KMS-11 (cell line): Measurements from ENCODE around the gene PTPRN2.
"Not testable (repeated sequence)": the region's sequence is repeated elsewhere in the genome, so short reads cannot be mapped to it uniquely, and the experiment has no call there.

ENCODE experiments used
- H2AFZ ChIP-seq: fragments of 200-600 bp; sonication (generic); 2 replicates; pipeline ENCODE4 v1.6.1; 2016; ENCODE audit warnings: antibody characterized with exemption, mixed run types, low read depth
- H3K27ac ChIP-seq: fragments of 200-600 bp; sonication (generic); 2 replicates; pipeline ENCODE4 v1.6.1; 2016; ENCODE audit warnings: mild to moderate bottlenecking, mixed run types
- H3K27me3 ChIP-seq: fragments of 200-600 bp; sonication (generic); 2 replicates; pipeline ENCODE4 v1.6.1; 2017; ENCODE audit warnings: mild to moderate bottlenecking, low read depth, mixed run types, moderate library complexity; ENCODE audit not compliant: insufficient read depth
- H3K36me3 ChIP-seq: fragments of 200-600 bp; sonication (generic); 2 replicates; pipeline ENCODE4 v1.6.1; 2017; ENCODE audit warnings: mild to moderate bottlenecking, mixed run types; ENCODE audit not compliant: insufficient read depth
- H3K4me1 ChIP-seq: fragments of 200-600 bp; sonication (generic); 2 replicates; pipeline ENCODE4 v1.6.1; 2016; ENCODE audit warnings: mild to moderate bottlenecking, low read depth, mixed run types; ENCODE audit not compliant: poor library complexity, severe bottlenecking
- H3K4me2 ChIP-seq: fragments of 200-600 bp; sonication (generic); 2 replicates; pipeline ENCODE4 v1.7.0; 2016; ENCODE audit warnings: mild to moderate bottlenecking, mixed run types
- H3K4me3 ChIP-seq: fragments of 200-600 bp; sonication (generic); IDR thresholded peaks from 2 replicates; pipeline ENCODE4 v1.6.1; 2017; ENCODE audit warnings: low read depth, low read length, mixed read lengths; ENCODE audit not compliant: insufficient read depth
- H3K79me2 ChIP-seq: fragments of 200-600 bp; sonication (generic); 2 replicates; pipeline ENCODE4 v1.6.1; 2016; ENCODE audit warnings: low read depth, mixed run types; ENCODE audit not compliant: insufficient read depth
- H3K9ac ChIP-seq: fragments of 200-600 bp; sonication (generic); 2 replicates; pipeline ENCODE4 v1.6.1; 2016; ENCODE audit warnings: mild to moderate bottlenecking, mixed run types
- H4K20me1 ChIP-seq: fragments of 200-600 bp; sonication (generic); 2 replicates; pipeline ENCODE4 v1.6.1; 2016; ENCODE audit warnings: mild to moderate bottlenecking, mixed run types; ENCODE audit not compliant: insufficient read depth
- TF ChIP-seq, protein P1 (sequence below): fragments of 200-600 bp; sonication (generic); conservative IDR thresholded peaks from 2 replicates; pipeline ENCODE4 v1.6.1; 2017; ENCODE audit warnings: low read depth, mild to moderate bottlenecking, antibody characterized with exemption, low read length, moderate library complexity, mixed read lengths

Gene PTPRN2

GRCh38 chr7:158406364-158406763 lies 181.3 kb downstream of the PTPRN2 start:
- Histone ChIP-seq H3K27ac (no peak overlapping the region), H2AFZ (no peak overlapping the region), H3K4me1 (no peaks in the 10 kb centered on the region), H3K36me3 (no peaks in the 10 kb centered on the region), H3K4me3 (no peak overlapping the region), H3K79me2 (no peaks in the 10 kb centered on the region), H3K9ac (no peak overlapping the region), H3K4me2 (no peak overlapping the region), H4K20me1 (no peaks in the 10 kb centered on the region), H3K27me3 (peaks cover 21% of the 10 kb centered on the region; the same call in 1 of the 2 replicates)
- TF ChIP-seq, protein P1, sequence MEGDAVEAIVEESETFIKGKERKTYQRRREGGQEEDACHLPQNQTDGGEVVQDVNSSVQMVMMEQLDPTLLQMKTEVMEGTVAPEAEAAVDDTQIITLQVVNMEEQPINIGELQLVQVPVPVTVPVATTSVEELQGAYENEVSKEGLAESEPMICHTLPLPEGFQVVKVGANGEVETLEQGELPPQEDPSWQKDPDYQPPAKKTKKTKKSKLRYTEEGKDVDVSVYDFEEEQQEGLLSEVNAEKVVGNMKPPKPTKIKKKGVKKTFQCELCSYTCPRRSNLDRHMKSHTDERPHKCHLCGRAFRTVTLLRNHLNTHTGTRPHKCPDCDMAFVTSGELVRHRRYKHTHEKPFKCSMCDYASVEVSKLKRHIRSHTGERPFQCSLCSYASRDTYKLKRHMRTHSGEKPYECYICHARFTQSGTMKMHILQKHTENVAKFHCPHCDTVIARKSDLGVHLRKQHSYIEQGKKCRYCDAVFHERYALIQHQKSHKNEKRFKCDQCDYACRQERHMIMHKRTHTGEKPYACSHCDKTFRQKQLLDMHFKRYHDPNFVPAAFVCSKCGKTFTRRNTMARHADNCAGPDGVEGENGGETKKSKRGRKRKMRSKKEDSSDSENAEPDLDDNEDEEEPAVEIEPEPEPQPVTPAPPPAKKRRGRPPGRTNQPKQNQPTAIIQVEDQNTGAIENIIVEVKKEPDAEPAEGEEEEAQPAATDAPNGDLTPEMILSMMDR = no peak

DNA sequence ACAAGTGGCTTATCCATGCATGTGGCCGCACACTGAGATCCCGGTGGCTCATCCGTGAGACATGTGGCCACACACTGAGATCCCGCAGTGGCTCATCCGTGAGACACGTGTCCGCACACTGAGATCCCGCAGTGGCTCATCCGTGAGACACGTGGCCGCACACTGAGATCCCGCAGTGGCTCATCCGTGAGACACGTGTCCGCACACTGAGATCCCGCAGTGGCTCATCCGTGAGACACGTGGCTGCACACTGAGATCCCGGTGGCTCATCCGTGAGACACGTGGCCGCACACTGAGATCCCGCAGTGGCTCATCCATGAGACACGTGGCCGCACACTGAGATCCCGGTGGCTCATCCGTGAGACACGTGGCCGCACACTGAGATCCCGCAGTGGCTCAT lies 181.9 kb downstream of the PTPRN2 start:
- H4K20me1 ChIP-seq, H3K36me3 ChIP-seq, H3K4me3 ChIP-seq, H3K9ac ChIP-seq, H3K79me2 ChIP-seq, H3K27ac ChIP-seq, H3K4me1 ChIP-seq, H3K4me2 ChIP-seq, H2AFZ ChIP-seq: not testable (repeated sequence)
- peaks cover 25% of the 10 kb centered on the region; the same call in 1 of the 2 replicates for H3K27me3 ChIP-seq

DNA sequence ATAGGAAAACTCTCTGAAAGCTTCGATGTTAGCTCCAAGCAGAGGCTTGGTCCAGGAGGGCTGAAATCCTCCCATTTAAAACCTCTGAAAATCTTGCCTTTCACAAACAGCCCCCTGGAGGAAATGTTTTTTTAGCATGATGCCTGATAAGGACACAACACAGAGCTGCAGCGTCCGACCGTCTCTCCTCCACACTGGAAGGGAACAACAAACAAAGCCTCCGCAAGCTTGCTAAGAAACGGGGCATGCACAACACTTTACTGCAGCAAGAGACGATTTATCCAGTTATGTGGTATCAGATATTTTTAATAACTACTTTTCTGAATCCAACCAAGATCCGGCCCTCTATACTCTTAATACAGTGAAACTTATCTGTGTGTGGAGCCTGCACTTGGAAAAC lies 182.3 kb downstream of the PTPRN2 start:
- Histone ChIP-seq H4K20me1 (no peaks in the 10 kb centered on the region), H3K27ac (no peak overlapping the region), H3K4me1 (no peaks in the 10 kb centered on the region), H3K4me2 (no peak overlapping the region), H3K79me2 (no peaks in the 10 kb centered on the region), H3K27me3 (peaks cover 20% of the 10 kb centered on the region; the same call in 1 of the 2 replicates), H3K9ac (no peak overlapping the region), H3K36me3 (no peaks in the 10 kb centered on the region), H2AFZ (no peak overlapping the region), H3K4me3 (no peak overlapping the region)
- TF ChIP-seq, protein P1 = no peak

- TF ChIP-seq, protein P1 = no peak
- H2AFZ ChIP-seq = no peak overlapping the region
- H3K4me1 ChIP-seq = no peaks in the 10 kb centered on the region
- no peaks in the 10 kb centered on the region for H3K79me2 ChIP-seq
- H3K27me3 ChIP-seq = peaks cover 18% of the 10 kb centered on the region; the same call in 1 of the 2 replicates
- H3K4me2 ChIP-seq = no peak overlapping the region
- H3K27ac ChIP-seq = no peak overlapping the region
- H3K4me3 ChIP-seq = no peak overlapping the region
- no peak overlapping the region for H3K9ac ChIP-seq
- no peaks in the 10 kb centered on the region for H4K20me1 ChIP-seq
- no peaks in the 10 kb centered on the region for H3K36me3 ChIP-seq
Measured at GRCh38 chr7:158404031-158404761, 183.4 kb downstream of the PTPRN2 start.

- TF ChIP-seq, protein P1 = no peak
- Histone ChIP-seq H3K4me3 (no peak overlapping the region), H3K36me3 (no peaks in the 10 kb centered on the region), H3K4me2 (no peak overlapping the region), H2AFZ (no peak overlapping the region), H3K27me3 (peaks cover 21% of the 10 kb centered on the region; the same call in 1 of the 2 replicates), H3K79me2 (no peaks in the 10 kb centered on the region), H3K27ac (no peak overlapping the region), H3K4me1 (no peaks in the 10 kb centered on the region), H3K9ac (no peak overlapping the region), H4K20me1 (no peaks in the 10 kb centered on the region)
Measured at GRCh38 chr7:158403013-158403821, 184.4 kb downstream of the PTPRN2 start.
